Activated CD8-positive, alpha-beta memory T cell treated with anti-CD3 and anti-CD28 coated beads, Interleukin-2, amount 10 ng/mL, durations not matched to agents 7 days and 5 days (primary cell): ENCODE results near the gene ANXA1. TPM values are rescaled to one million over a fixed set of nuclear protein-coding genes. Genes with fewer than 3 reads are reported as not detected.

Experiments
- ATAC-seq: fragments of 150-1000 bp; cut with Tn5 transposase; one replicate; pipeline ENCODE4 v1.10.0; 2021; ENCODE audit warnings: moderate library complexity
- CTCF ChIA-PET: fragments of 350-600 bp; sonication (Branson Sonifier 250); formaldehyde crosslinking; loops from one replicate; lab custom pipeline; 2021; ENCODE audit warnings: antibody characterized with exemption; lab: Charles Lee
- DNase-seq: peaks from one replicate; pipeline ENCODE4 v3.0.0-alpha.2; 2020
- H3K27ac Mint-ChIP-seq: one replicate; pipeline ENCODE4 v1.8.0; 2021; ENCODE audit warnings: mild to moderate bottlenecking, mixed read lengths
- H3K27me3 Mint-ChIP-seq: one replicate; pipeline ENCODE4 v1.8.0; 2021; ENCODE audit warnings: mixed read lengths
- H3K36me3 Mint-ChIP-seq: one replicate; pipeline ENCODE4 v1.8.0; 2021; ENCODE audit warnings: mild to moderate bottlenecking, mixed read lengths
- H3K4me1 Mint-ChIP-seq: one replicate; pipeline ENCODE4 v1.8.0; 2021; ENCODE audit warnings: mixed read lengths
- H3K4me3 Mint-ChIP-seq: one replicate; pipeline ENCODE4 v1.8.0; 2021; ENCODE audit warnings: mild to moderate bottlenecking, moderate library complexity, mixed read lengths
- H3K9me3 Mint-ChIP-seq: one replicate; pipeline ENCODE4 v1.8.0; 2022; ENCODE audit warnings: low read depth, mixed read lengths
- total RNA-seq, 2 experiments: library from RNA; stranded (reverse); gene quantifications; one replicate each; pipeline ENCODE4 v1.2.3, GENCODE V29; 2021

The ANXA1 gene
- total RNA-seq, 2 experiments from 2014 or later: 135 to 177 TPM

GRCh38 chr9:73129941-73130685 is 21.6 kb upstream of the ANXA1 start:
- Mint-ChIP-seq H3K9me3 (no peaks in the 10 kb centered on the region), H3K27ac (no peak overlapping the region), H3K27me3 (no peaks in the 10 kb centered on the region), H3K4me3 (no peak overlapping the region), H3K4me1 (peaks cover 29% of the 10 kb centered on the region), H3K36me3 (peaks cover 7% of the 10 kb centered on the region)
- DNase-seq (no peak), ATAC-seq (no peak)
- CTCF ChIA-PET: interaction anchor here (1.9 to 2.1 kb wide), 2 partner anchors 10 to 22 kb away, joined by 5 to 11 read pairs; no protein-coding TSS in a partner anchor

DNA sequence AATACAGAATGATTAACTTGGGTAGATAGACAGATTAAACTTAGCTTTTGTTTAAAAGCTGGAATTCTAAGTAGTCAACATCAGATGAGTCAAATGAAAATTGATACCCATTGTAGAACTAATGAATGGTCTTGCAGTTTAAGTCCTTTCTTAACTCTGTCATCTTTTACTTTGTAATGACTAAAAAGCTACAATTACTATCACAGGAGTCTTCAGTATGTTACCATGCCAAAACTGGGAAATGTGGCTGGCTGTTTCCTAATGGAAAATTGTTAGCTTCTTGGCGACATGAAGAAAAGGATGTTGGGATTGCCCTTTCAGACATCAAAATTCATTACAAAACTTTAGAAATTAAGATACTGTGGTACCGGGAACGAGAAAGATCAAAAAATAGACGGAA is 20.2 kb upstream of the ANXA1 start:
- CTCF ChIA-PET: interaction anchor here (0.5 to 2.1 kb wide), 2 partner anchors 24 to 1484 kb away, joined by 3 to 5 read pairs; no protein-coding TSS in a partner anchor
- peak overlapping the region; percentile 96 for H3K27ac Mint-ChIP-seq
- ATAC-seq (no peak), DNase-seq (no peak)
- H3K4me3 Mint-ChIP-seq: peak overlapping the region; percentile 84
- no peaks in the 10 kb centered on the region for H3K9me3 Mint-ChIP-seq
- peaks cover 39% of the 10 kb centered on the region for H3K4me1 Mint-ChIP-seq
- peaks cover 8% of the 10 kb centered on the region for H3K36me3 Mint-ChIP-seq
- H3K27me3 Mint-ChIP-seq: no peaks in the 10 kb centered on the region

GRCh38 chr9:73132034-73132776 is 19.5 kb upstream of the ANXA1 start:
- Mint-ChIP-seq H3K9me3 (no peaks in the 10 kb centered on the region), H3K27me3 (no peaks in the 10 kb centered on the region), H3K27ac (peak overlapping the region; percentile 96), H3K4me1 (peaks cover 39% of the 10 kb centered on the region), H3K4me3 (peak overlapping the region; percentile 84), H3K36me3 (peaks cover 8% of the 10 kb centered on the region)
- DNase-seq (peak; percentile 86), ATAC-seq (peak; percentile 96)
- CTCF ChIA-PET: interaction anchor here (0.9 to 2.1 kb wide), 10 partner anchors 16 to 1820 kb away, joined by 3 to 9 read pairs (median 5); partner anchors contain the start of genes ANXA1 and C9orf40

DNA sequence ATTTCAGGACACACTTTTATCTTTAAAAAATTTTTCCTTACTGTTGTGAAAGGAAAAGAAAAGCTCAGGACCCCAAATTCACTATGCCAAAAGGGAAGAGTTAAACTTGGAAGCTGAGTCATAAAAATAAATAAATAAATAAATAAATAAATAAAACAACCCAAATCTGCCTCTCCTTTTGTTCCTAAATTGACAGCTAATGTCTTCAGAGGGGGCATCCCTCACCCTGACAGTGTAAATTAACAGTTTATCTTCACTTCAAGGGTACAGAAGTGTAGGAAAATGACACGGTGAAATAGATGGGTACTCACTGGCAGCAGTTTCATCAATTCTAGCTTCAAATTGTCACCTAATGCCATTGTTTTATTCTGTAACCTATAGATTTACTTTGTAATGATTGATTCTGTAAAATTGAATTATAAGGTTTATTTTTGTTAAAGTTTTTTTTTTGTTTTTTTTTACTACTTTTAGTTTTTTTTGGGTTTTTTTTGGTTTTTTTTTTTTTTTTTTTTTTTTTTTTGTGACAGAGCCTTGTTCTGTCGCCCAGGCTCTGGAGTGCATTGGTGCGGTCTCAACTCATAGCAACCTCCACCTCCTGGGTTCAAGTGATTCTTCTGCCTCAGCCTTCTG is 18.5 kb upstream of the ANXA1 start:
- CTCF ChIA-PET: interaction anchor here (0.9 to 2.1 kb wide), 10 partner anchors 15 to 1819 kb away, joined by 3 to 9 read pairs (median 4); partner anchors contain the start of genes ANXA1 and C9orf40
- no peak for DNase-seq

DNA sequence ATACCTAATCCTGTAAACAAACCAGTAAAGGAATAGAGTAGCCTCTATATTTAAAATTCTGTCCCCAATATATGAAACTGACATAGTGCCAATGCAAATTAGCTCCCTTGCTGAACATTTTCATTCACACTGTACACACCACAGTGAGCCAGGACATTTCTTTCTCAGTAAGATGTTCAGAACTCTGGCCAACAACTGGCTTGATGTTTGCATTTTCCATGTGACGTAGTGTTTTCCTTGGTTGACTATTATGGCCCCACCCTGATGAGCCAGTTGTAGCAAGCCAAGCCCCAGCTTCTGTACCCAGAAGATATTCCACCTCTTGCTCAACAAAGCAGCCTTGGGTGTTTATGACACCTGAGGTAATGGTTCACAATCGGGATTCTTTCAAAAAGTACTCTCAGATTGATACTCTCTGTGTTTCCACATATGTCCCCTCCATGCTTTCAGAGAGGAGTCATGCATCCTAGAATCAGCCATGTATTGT is 17.7 kb upstream of the ANXA1 start:
- Mint-ChIP-seq H3K4me3 (peak overlapping the region; percentile 6), H3K4me1 (peaks cover 25% of the 10 kb centered on the region), H3K9me3 (no peaks in the 10 kb centered on the region), H3K27ac (peak overlapping the region; percentile 49), H3K27me3 (no peaks in the 10 kb centered on the region), H3K36me3 (peaks cover 4% of the 10 kb centered on the region)
- CTCF ChIA-PET: interaction anchor here (1.6 to 2.1 kb wide), 4 partner anchors 15 to 49 kb away, joined by 3 to 9 read pairs (median 5); partner anchors contain the start of gene ANXA1
- no peak for DNase-seq
- no peak for ATAC-seq

More for the DNA sequence above, 18.5 kb upstream of the ANXA1 start:
- H3K27ac Mint-ChIP-seq: peak overlapping the region; percentile 96
- no peaks in the 10 kb centered on the region for H3K27me3 Mint-ChIP-seq
- H3K4me1 Mint-ChIP-seq: peaks cover 33% of the 10 kb centered on the region
- no peaks in the 10 kb centered on the region for H3K9me3 Mint-ChIP-seq
- peaks cover 7% of the 10 kb centered on the region for H3K36me3 Mint-ChIP-seq
- peak overlapping the region; percentile 84 for H3K4me3 Mint-ChIP-seq
- ATAC-seq: no peak

DNA sequence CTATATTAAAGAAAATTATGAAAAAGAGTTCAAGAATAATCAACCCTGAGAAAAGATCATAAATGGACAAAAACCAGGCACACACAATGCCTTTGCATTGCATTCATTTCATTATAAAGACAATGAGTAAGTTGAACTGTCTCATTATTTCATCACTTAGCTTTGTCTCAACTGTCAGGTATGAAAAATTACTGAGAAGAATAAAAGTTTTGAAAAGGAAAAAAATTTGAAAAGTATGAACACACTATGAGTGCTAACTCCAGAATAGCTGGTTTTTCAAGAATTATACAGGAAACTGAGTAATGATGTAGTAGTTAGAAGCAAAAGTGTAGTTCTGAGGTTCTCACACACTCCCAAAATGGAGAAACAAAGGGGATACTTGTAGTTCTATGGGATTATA is 16.3 kb upstream of the ANXA1 start:
- H3K36me3 Mint-ChIP-seq: peaks cover 1% of the 10 kb centered on the region
- no peak for ATAC-seq
- H3K9me3 Mint-ChIP-seq: no peaks in the 10 kb centered on the region
- H3K27me3 Mint-ChIP-seq: no peaks in the 10 kb centered on the region
- CTCF ChIA-PET: interaction anchor here (1.0 to 1.2 kb wide), 4 partner anchors 9 to 46 kb away, joined by 3 to 6 read pairs (median 4); no protein-coding TSS in a partner anchor
- H3K4me1 Mint-ChIP-seq: peaks cover 25% of the 10 kb centered on the region
- DNase-seq: no peak
- peak overlapping the region; percentile 15 for H3K27ac Mint-ChIP-seq
- H3K4me3 Mint-ChIP-seq: no peak overlapping the region

- Mint-ChIP-seq H3K36me3 (peaks cover 1% of the 10 kb centered on the region), H3K4me3 (no peak overlapping the region), H3K27me3 (no peaks in the 10 kb centered on the region), H3K9me3 (no peaks in the 10 kb centered on the region), H3K27ac (no peak overlapping the region), H3K4me1 (peaks cover 17% of the 10 kb centered on the region)
- no peak for DNase-seq
- CTCF ChIA-PET: interaction anchor here (1.3 kb wide), 1 partner anchor 9 kb away, joined by 5 read pairs; no protein-coding TSS in a partner anchor
- ATAC-seq: no peak
These were observed 14.3 kb upstream of the ANXA1 start for GRCh38 chr9:73137286-73137899.

- Mint-ChIP-seq H3K9me3 (peaks cover 1% of the 10 kb centered on the region), H3K4me3 (no peak overlapping the region)
- ATAC-seq: no peak
These were observed 13.8 kb upstream of the ANXA1 start for GRCh38 chr9:73137914-73138313.

DNA sequence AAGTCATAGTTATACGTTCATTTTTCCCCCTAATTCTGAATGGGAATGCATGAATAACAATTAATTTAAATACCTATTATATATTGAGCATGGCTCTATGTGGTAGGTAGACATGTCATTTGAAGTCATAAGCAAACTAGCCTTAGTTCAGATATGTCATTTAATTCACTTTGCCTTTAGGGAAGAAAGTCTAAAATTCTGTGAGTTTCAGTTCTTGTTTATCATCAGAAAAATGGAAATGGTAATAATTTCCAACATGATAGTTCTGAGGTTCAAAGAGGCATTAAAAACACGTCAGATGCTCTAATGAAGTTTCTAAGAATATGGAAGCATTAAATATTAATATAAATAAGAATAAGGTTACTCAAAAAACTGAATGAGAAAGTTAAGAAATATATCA is 13.1 kb upstream of the ANXA1 start:
- H3K27me3 Mint-ChIP-seq: no peaks in the 10 kb centered on the region
- no peak overlapping the region for H3K4me3 Mint-ChIP-seq
- H3K9me3 Mint-ChIP-seq: peaks cover 2% of the 10 kb centered on the region
- H3K27ac Mint-ChIP-seq: no peak overlapping the region
- no peak for ATAC-seq
- no peak for DNase-seq
- CTCF ChIA-PET: no interaction called here
- H3K4me1 Mint-ChIP-seq: peaks cover 15% of the 10 kb centered on the region
- peaks cover 3% of the 10 kb centered on the region for H3K36me3 Mint-ChIP-seq

More at GRCh38 chr9:73137914-73138313, 13.8 kb upstream of the ANXA1 start:
- Mint-ChIP-seq H3K27me3 (no peaks in the 10 kb centered on the region), H3K27ac (no peak overlapping the region), H3K36me3 (peaks cover 2% of the 10 kb centered on the region), H3K4me1 (peaks cover 17% of the 10 kb centered on the region)
- no peak for DNase-seq
- CTCF ChIA-PET: interaction anchor here (1.3 kb wide), 1 partner anchor 8 kb away, joined by 5 read pairs; no protein-coding TSS in a partner anchor

- CTCF ChIA-PET: no interaction called here
- H3K4me1 Mint-ChIP-seq: peaks cover 12% of the 10 kb centered on the region
- H3K9me3 Mint-ChIP-seq: peaks cover 2% of the 10 kb centered on the region
- no peaks in the 10 kb centered on the region for H3K27me3 Mint-ChIP-seq
- DNase-seq (no peak), ATAC-seq (no peak)
- peaks cover 1% of the 10 kb centered on the region for H3K36me3 Mint-ChIP-seq
- H3K4me3 Mint-ChIP-seq: no peak overlapping the region
- no peak overlapping the region for H3K27ac Mint-ChIP-seq
These were observed 10.4 kb upstream of the ANXA1 start for GRCh38 chr9:73141282-73141681.

DNA sequence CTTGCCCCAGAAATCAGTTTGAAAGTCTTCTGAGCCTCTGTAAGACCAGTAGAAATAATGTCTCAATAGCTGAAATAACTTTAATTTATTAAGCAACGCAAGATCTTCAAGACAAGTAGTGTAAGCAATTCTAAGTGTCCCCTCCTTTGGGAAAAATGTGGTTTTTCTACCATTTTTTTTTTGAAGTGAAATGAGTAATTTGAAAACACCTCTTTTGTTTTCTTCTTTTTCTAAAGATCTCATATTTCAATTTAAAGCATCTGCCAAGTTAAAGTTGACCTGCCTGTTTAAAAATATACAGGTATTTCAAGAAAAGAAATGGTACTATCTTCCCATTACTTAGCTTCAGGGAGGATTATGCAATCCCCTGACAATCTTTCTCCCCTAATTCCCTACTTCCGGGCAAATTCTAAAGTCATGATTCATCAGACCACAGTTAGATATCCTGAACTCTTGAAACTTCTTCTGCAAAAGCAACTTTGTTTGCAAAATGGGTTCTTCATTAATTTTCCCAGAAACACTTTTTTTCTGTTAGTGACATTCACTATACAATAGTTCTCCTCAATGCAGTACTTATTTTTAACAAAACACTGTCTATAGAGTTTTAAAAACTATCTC is 7.8 kb upstream of the ANXA1 start:
- CTCF ChIA-PET: interaction anchor here (1.7 to 2.2 kb wide), 3 partner anchors 8 to 36 kb away, joined by 5 to 7 read pairs (median 5); no protein-coding TSS in a partner anchor
- ATAC-seq (no peak), DNase-seq (no peak)
- no peak overlapping the region for H3K4me3 Mint-ChIP-seq
- H3K9me3 Mint-ChIP-seq: peaks cover 2% of the 10 kb centered on the region
- H3K27ac Mint-ChIP-seq: no peak overlapping the region
- H3K27me3 Mint-ChIP-seq: no peaks in the 10 kb centered on the region
- H3K4me1 Mint-ChIP-seq: peaks cover 21% of the 10 kb centered on the region
- H3K36me3 Mint-ChIP-seq: peaks cover 3% of the 10 kb centered on the region
